Panc1 (cell line): ENCODE measurements around the gene RHD. TPM values are rescaled to one million over a fixed set of nuclear protein-coding genes. Genes with fewer than 3 reads are reported as not detected.
"Not testable (repeated sequence)": the region's sequence is repeated elsewhere in the genome, so short reads cannot be mapped to it uniquely, and the experiment has no call there.

Experiments
- ATAC-seq: fragments of 200-7000 bp; cut with Tn5 transposase; 2 replicates; pipeline ENCODE4 v1.9.1; 2020; ENCODE audit warnings: mild to moderate bottlenecking, moderate library complexity
- BruUV-seq: library from RNA; stranded (reverse); fragments of 400-500 nt; replicated peaks from 2 replicates; lab custom pipeline; 2021; lab: Mats Ljungman, UMichigan
- CTCF ChIA-PET: fragments of 300-600 bp; sonication (Branson Sonifier 250); formaldehyde crosslinking; loops from one replicate; lab custom pipeline; 2022; ENCODE audit warnings: antibody characterized with exemption; lab: Charles Lee
- POLR2A ChIA-PET: fragments of 300-600 bp; sonication (Branson Sonifier 250); formaldehyde crosslinking; loops from one replicate; lab custom pipeline; 2022; ENCODE audit warnings: antibody characterized with exemption; lab: Charles Lee
- DNase-seq: peaks from one replicate; pipeline ENCODE4 v3.0.0-alpha.2; 2010; ENCODE audit warnings: low read depth, low spot score
- H3K27ac ChIP-seq: 2 replicates; pipeline ENCODE4 v1.5.1; 2011; ENCODE audit warnings: mild to moderate bottlenecking, low read length, inconsistent platforms
- H3K27me3 ChIP-seq: fragments of 200-500 bp; sonication (Bioruptor generic); 2 replicates; pipeline ENCODE4 v1.6.0; 2014; ENCODE audit warnings: low read length, inconsistent platforms; ENCODE audit not compliant: control insufficient read depth, insufficient read depth
- H3K36me3 ChIP-seq: fragments of 200-500 bp; sonication (Bioruptor generic); 2 replicates; pipeline ENCODE4 v1.5.1; 2014; ENCODE audit warnings: inconsistent platforms, mild to moderate bottlenecking, low read length, moderate library complexity; ENCODE audit not compliant: control insufficient read depth, insufficient read depth
- H3K4me1 ChIP-seq: 2 replicates; pipeline ENCODE4 v1.5.1; 2011; ENCODE audit warnings: inconsistent platforms, mild to moderate bottlenecking, low read length, moderate library complexity; ENCODE audit not compliant: control insufficient read depth, insufficient read depth
- H3K4me3 ChIP-seq, 2 experiments: 2 replicates each; pipeline ENCODE4 v1.5.1; 2011 to 2012; ENCODE audit warnings: low read depth in 2 of 2, low read length in 2 of 2, mild to moderate bottlenecking in 2 of 2, inconsistent platforms in 1 of 2, moderate library complexity in 1 of 2
- H3K9me3 ChIP-seq: fragments of 200-500 bp; sonication (Bioruptor generic); 2 replicates; pipeline ENCODE4 v1.5.1; 2014; ENCODE audit warnings: low read depth, mild to moderate bottlenecking, inconsistent platforms, low read length, moderate library complexity; ENCODE audit not compliant: control insufficient read depth, insufficient read depth
- CTCF ChIP-seq: fragments of 450-650 bp; IDR thresholded peaks from 2 replicates; pipeline ENCODE4 v1.5.1; 2017; ENCODE audit warnings: mild to moderate bottlenecking
- POLR2AphosphoS5 ChIP-seq: IDR thresholded peaks from 2 replicates; pipeline ENCODE4 v1.6.1; 2012; ENCODE audit warnings: mild to moderate bottlenecking, low read depth, low read length, moderate library complexity
- SIN3A ChIP-seq: IDR thresholded peaks from 2 replicates; pipeline ENCODE4 v1.6.1; 2012; ENCODE audit warnings: low read depth, mild to moderate bottlenecking, low read length, moderate library complexity, borderline replicate concordance; ENCODE audit not compliant: insufficient read depth
- TCF7L2 ChIP-seq: IDR thresholded peaks from 2 replicates; pipeline ENCODE4 v1.6.1; 2011; ENCODE audit warnings: mild to moderate bottlenecking, low read depth, low read length, inconsistent platforms
- in situ Hi-C: cut with HindIII; loops from 2 replicates; pipeline ENCODE4 v1.10.0; 2016; ENCODE audit warnings: low sequenced_read_pairs, low pct_unique_long_range_greater_than_20kb
- intact Hi-C: fragments of 100-400 bp; cut with micrococcal nuclease; formaldehyde crosslinking; loops from one replicate; pipeline ENCODE4 v1.10.0; 2022; ENCODE audit not compliant: unreplicated experiment
- total RNA-seq: library from RNA; stranded (reverse); gene quantifications from one replicate; pipeline ENCODE4 v1.2.1, GENCODE V29; 2021; ENCODE audit not compliant: unreplicated experiment
- TF ChIP-seq, protein P1 (sequence below), 2 experiments: IDR thresholded peaks; 2 replicates each; pipeline ENCODE4 v1.6.1; 2011 to 2012; ENCODE audit warnings: low read depth in 2 of 2, control low read depth in 1 of 2, low read length in 1 of 2, mild to moderate bottlenecking in 1 of 2, moderate library complexity in 1 of 2; ENCODE audit not compliant: insufficient read depth in 1 of 2

The RHD gene
- total RNA-seq, 1 experiment from 2014 or later = not detected

- in situ Hi-C loops = no loop called here
- CTCF ChIA-PET = no interaction called here
- no peaks in the 10 kb centered on the region for H3K27me3 ChIP-seq
- H3K27ac ChIP-seq = no peak overlapping the region
- BruUV-seq = no TSS peak
- no peak for DNase-seq
- no peak for ATAC-seq
- H3K4me1 ChIP-seq = peaks cover 5% of the 10 kb centered on the region; the same call in 1 of the 2 replicates
- intact Hi-C loops = no loop called here
- H3K9me3 ChIP-seq = no peaks in the 10 kb centered on the region
- TF ChIP-seq, protein P1, sequence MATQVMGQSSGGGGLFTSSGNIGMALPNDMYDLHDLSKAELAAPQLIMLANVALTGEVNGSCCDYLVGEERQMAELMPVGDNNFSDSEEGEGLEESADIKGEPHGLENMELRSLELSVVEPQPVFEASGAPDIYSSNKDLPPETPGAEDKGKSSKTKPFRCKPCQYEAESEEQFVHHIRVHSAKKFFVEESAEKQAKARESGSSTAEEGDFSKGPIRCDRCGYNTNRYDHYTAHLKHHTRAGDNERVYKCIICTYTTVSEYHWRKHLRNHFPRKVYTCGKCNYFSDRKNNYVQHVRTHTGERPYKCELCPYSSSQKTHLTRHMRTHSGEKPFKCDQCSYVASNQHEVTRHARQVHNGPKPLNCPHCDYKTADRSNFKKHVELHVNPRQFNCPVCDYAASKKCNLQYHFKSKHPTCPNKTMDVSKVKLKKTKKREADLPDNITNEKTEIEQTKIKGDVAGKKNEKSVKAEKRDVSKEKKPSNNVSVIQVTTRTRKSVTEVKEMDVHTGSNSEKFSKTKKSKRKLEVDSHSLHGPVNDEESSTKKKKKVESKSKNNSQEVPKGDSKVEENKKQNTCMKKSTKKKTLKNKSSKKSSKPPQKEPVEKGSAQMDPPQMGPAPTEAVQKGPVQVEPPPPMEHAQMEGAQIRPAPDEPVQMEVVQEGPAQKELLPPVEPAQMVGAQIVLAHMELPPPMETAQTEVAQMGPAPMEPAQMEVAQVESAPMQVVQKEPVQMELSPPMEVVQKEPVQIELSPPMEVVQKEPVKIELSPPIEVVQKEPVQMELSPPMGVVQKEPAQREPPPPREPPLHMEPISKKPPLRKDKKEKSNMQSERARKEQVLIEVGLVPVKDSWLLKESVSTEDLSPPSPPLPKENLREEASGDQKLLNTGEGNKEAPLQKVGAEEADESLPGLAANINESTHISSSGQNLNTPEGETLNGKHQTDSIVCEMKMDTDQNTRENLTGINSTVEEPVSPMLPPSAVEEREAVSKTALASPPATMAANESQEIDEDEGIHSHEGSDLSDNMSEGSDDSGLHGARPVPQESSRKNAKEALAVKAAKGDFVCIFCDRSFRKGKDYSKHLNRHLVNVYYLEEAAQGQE (IDR thresholded peaks at IDR 0.05; ENCODE audit: insufficient read depth in 1 of 2, low read depth in 2 of 2, low read length in 1 of 2) = no peak
- TF ChIP-seq SIN3A = no peak
- no peak for TF ChIP-seq CTCF
- TF ChIP-seq POLR2AphosphoS5 = no peak
- TF ChIP-seq TCF7L2 = no peak
- no peaks in the 10 kb centered on the region for H3K36me3 ChIP-seq
- POLR2A ChIA-PET = no interaction called here
- no peak overlapping the region for H3K4me3 ChIP-seq
Measured at GRCh38 chr1:25256578-25256965, 15.7 kb upstream of the RHD start.

- Histone ChIP-seq H3K36me3 (no peaks in the 10 kb centered on the region), H3K9me3 (no peaks in the 10 kb centered on the region), H3K27ac (no peak overlapping the region), H3K27me3 (no peaks in the 10 kb centered on the region), H3K4me1 (peaks cover 5% of the 10 kb centered on the region; the same call in 1 of the 2 replicates), H3K4me3 (no peak overlapping the region)
- DNase-seq (no peak), ATAC-seq (no peak)
- TF ChIP-seq, protein P1 (IDR thresholded peaks at IDR 0.05; ENCODE audit: insufficient read depth in 1 of 2, low read depth in 2 of 2, low read length in 1 of 2) = no peak
- TF ChIP-seq SIN3A (no peak), TCF7L2 (no peak), POLR2AphosphoS5 (no peak)
- CTCF ChIA-PET = no interaction called here
- POLR2A ChIA-PET = no interaction called here
- intact Hi-C loops = no loop called here
- in situ Hi-C loops = no loop called here
- no TSS peak for BruUV-seq
Measured at GRCh38 chr1:25257196-25257595, 15.1 kb upstream of the RHD start.

DNA sequence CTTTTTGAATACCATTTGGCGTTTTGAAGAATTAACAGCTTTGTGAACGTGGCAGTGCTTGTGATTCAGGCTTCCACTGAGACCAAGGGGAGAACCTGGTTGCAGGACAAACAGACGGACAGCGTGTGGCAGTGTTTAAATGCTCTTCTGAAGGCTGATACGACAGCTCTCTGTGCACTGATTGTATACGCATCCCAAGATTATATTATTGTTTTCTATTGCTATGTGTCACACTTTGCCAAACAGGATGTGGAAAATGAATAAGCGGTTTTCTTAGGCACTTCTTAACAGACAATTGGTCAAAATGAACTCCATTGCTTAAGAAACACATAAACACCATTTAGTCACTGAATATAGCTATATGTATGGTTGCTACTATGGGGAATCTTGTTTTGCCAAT lies 12.5 kb upstream of the RHD start:
- not testable (repeated sequence) for H3K4me1 ChIP-seq

GRCh38 chr1:25260336-25260735 lies 12.0 kb upstream of the RHD start:
- H3K9me3 ChIP-seq, intact Hi-C loops, H3K4me3 ChIP-seq, H3K27me3 ChIP-seq, H3K36me3 ChIP-seq, CTCF ChIA-PET, H3K27ac ChIP-seq, H3K4me1 ChIP-seq, POLR2A ChIA-PET, BruUV-seq, in situ Hi-C loops, DNase-seq: not testable (repeated sequence)
- peak; percentile 65; the same call in 1 of the 2 replicates for ATAC-seq

More for the DNA sequence above, 12.5 kb upstream of the RHD start:
- H3K4me3 ChIP-seq, BruUV-seq, intact Hi-C loops, H3K27ac ChIP-seq, H3K36me3 ChIP-seq, CTCF ChIA-PET, in situ Hi-C loops, H3K27me3 ChIP-seq, POLR2A ChIA-PET, H3K9me3 ChIP-seq: not testable (repeated sequence)
- ATAC-seq = peak; percentile 94
- DNase-seq = peak; percentile 63
